Testis (tissue), 3 donors: ENCODE results near the gene SHISA7. TPM values are rescaled to one million over a fixed set of nuclear protein-coding genes. Genes with fewer than 3 reads are reported as not detected.

Experiments
- DNase-seq: peaks from one replicate; pipeline ENCODE4 v3.0.0-alpha.2; 2019
- H3K27ac ChIP-seq, 2 donors: fragments of 200-600 bp; sonication (generic); one replicate each; pipeline ENCODE4 v1.5.1; 2019
- H3K27me3 ChIP-seq: fragments of 200-600 bp; sonication (generic); one replicate; pipeline ENCODE4 v1.5.1; 2019
- H3K36me3 ChIP-seq: fragments of 200-600 bp; sonication (generic); one replicate; pipeline ENCODE4 v1.5.1; 2017; ENCODE audit warnings: low read depth; ENCODE audit errors: missing control alignments
- H3K4me1 ChIP-seq: fragments of 200-600 bp; sonication (generic); one replicate; pipeline ENCODE4 v1.5.1; 2019
- H3K4me3 ChIP-seq, 2 donors: fragments of 200-600 bp; sonication (generic); one replicate each; pipeline ENCODE4 v1.5.1; 2017 to 2019
- H3K9me3 ChIP-seq: fragments of 200-600 bp; sonication (generic); one replicate; pipeline ENCODE4 v1.5.1; 2017
- CTCF ChIP-seq, 3 experiments: fragments of 450-650 bp in 2 of 3; fragments of 200-600 bp in 1 of 3; sonication (generic) in 1 of 3; IDR thresholded peaks; one replicate each; pipeline ENCODE4 v1.5.1; 2016 to 2019; ENCODE audit warnings: antibody characterized with exemption in 3 of 3, mild to moderate bottlenecking in 2 of 3, moderate library complexity in 1 of 3
- POLR2A ChIP-seq: fragments of 450-650 bp; IDR thresholded peaks from one replicate; pipeline ENCODE4 v1.6.1; 2017; ENCODE audit warnings: antibody characterized with exemption, mild to moderate bottlenecking, moderate library complexity
- WGBS, 2 donors: methylation state at CpG; one replicate each; pipeline ENCODE4 v1.1.5; 2018; 5-methylcytosine and 5-hydroxymethylcytosine counted together
- intact Hi-C: fragments of 100-400 bp; cut with DNase I; formaldehyde crosslinking; loops from one replicate; pipeline ENCODE4 v1.15.1; 2023; ENCODE audit warnings: low total_unique reads
- polyA plus RNA-seq: library from polyadenylated mRNA; stranded (reverse); fragments of 350-450 nt; fragmentation: Illumina TruSeq; extraction: RNeasy Lipid Tissue Mini Kit (QIAGEN cat#74804); gene quantifications from one replicate; pipeline ENCODE4 v1.2.3, GENCODE V29; 2014; ENCODE audit warnings: low read depth, low replicate concordance; ENCODE audit not compliant: insufficient read depth
- total RNA-seq, 2 donors: library from RNA; depleted of rRNA; stranded (reverse); fragments of >200 nt; gene quantifications; one replicate each; pipeline ENCODE4 v1.2.3, GENCODE V29; 2016

The SHISA7 gene
- total and polyA plus RNA-seq, 3 donors from 2014 or later = 0.43 to 1.0 (median 0.45) TPM

- TF ChIP-seq POLR2A (no peak), CTCF (IDR thresholded peaks at IDR 0.05) (no peak)
- DNase-seq = no peak
- 62 to 68% methylated on average over 14 of the region's 15 CpGs for WGBS, 2 donors
- H3K36me3 ChIP-seq = no peaks in the 10 kb centered on the region
- intact Hi-C loops = no loop called here
- peak overlapping the region in 1 of 2 donors; percentile 39 for H3K27ac ChIP-seq
- peaks cover 41% of the 10 kb centered on the region for H3K4me1 ChIP-seq
- H3K27me3 ChIP-seq = no peaks in the 10 kb centered on the region
- H3K4me3 ChIP-seq = no peak overlapping the region
- H3K9me3 ChIP-seq = no peaks in the 10 kb centered on the region
Observed at GRCh38 chr19:55479451-55480230, 36.5 kb upstream of the SHISA7 start.

GRCh38 chr19:55479045-55479444 is 35.9 kb upstream of the SHISA7 start:
- no peak overlapping the region for H3K4me3 ChIP-seq
- DNase-seq = no peak
- no peaks in the 10 kb centered on the region for H3K9me3 ChIP-seq
- intact Hi-C loops = no loop called here
- TF ChIP-seq CTCF (IDR thresholded peaks at IDR 0.05) (no peak), POLR2A (no peak)
- no peaks in the 10 kb centered on the region for H3K36me3 ChIP-seq
- H3K4me1 ChIP-seq = peaks cover 35% of the 10 kb centered on the region
- peak overlapping the region; percentile 19 to 39 for H3K27ac ChIP-seq
- H3K27me3 ChIP-seq = no peaks in the 10 kb centered on the region
- 78 to 83% methylated on average over 16 to 17 of the region's 17 CpGs for WGBS, 2 donors

GRCh38 chr19:55478364-55478763 is 35.3 kb upstream of the SHISA7 start:
- H3K4me1 ChIP-seq = peaks cover 33% of the 10 kb centered on the region
- WGBS, 2 donors = 76 to 88% methylated on average over 12 of the region's 12 CpGs
- intact Hi-C loops = no loop called here
- H3K27ac ChIP-seq = no peak overlapping the region
- DNase-seq = no peak
- H3K36me3 ChIP-seq = no peaks in the 10 kb centered on the region
- TF ChIP-seq CTCF (IDR thresholded peaks at IDR 0.05) (no peak), POLR2A (no peak)
- no peaks in the 10 kb centered on the region for H3K27me3 ChIP-seq
- no peak overlapping the region for H3K4me3 ChIP-seq
- H3K9me3 ChIP-seq = no peaks in the 10 kb centered on the region

- peak overlapping the region in 1 of 2 donors; percentile 98 for H3K27ac ChIP-seq
- TF ChIP-seq POLR2A (no peak), CTCF (IDR thresholded peaks at IDR 0.05) (no peak)
- 65 to 68% methylated on average over 13 of the region's 13 CpGs for WGBS, 2 donors
- intact Hi-C loops = no loop called here
- peaks cover 33% of the 10 kb centered on the region for H3K4me1 ChIP-seq
- no peaks in the 10 kb centered on the region for H3K9me3 ChIP-seq
- H3K4me3 ChIP-seq = peak overlapping the region in 1 of 2 donors; percentile 71
- no peaks in the 10 kb centered on the region for H3K36me3 ChIP-seq
- H3K27me3 ChIP-seq = no peaks in the 10 kb centered on the region
- no peak for DNase-seq
Observed at GRCh38 chr19:55477905-55478304, 34.8 kb upstream of the SHISA7 start.
